Ishikawa (cell line): Measurements from ENCODE around the gene TMEM88.

Experiments
- CEBPB ChIP-seq: IDR thresholded peaks from 2 replicates; pipeline ENCODE4 v1.6.1; 2012
- CREB1 ChIP-seq: IDR thresholded peaks from 2 replicates; pipeline ENCODE4 v1.6.1; 2012; ENCODE audit warnings: low read depth
- EGR1 ChIP-seq: IDR thresholded peaks from 2 replicates; pipeline ENCODE4 v1.6.1; 2012
- EP300 ChIP-seq: IDR thresholded peaks from 2 replicates; pipeline ENCODE4 v1.6.1; 2012; ENCODE audit warnings: borderline replicate concordance
- FOXM1 ChIP-seq: IDR thresholded peaks from 2 replicates; pipeline ENCODE4 v1.6.1; 2012; ENCODE audit warnings: low read depth, borderline replicate concordance
- NFIC ChIP-seq: IDR thresholded peaks from 2 replicates; pipeline ENCODE4 v1.6.1; 2012
- RAD21 ChIP-seq: IDR thresholded peaks from 2 replicates; pipeline ENCODE4 v1.6.1; 2012; ENCODE audit warnings: low read depth
- TAF1 ChIP-seq: IDR thresholded peaks from 2 replicates; pipeline ENCODE4 v1.6.1; 2012; ENCODE audit warnings: low read depth, mild to moderate bottlenecking
- TCF12 ChIP-seq: IDR thresholded peaks from 2 replicates; pipeline ENCODE4 v1.6.1; 2012; ENCODE audit warnings: low read depth
- TEAD4 ChIP-seq: IDR thresholded peaks from 2 replicates; pipeline ENCODE4 v1.6.1; 2012
- YY1 ChIP-seq: IDR thresholded peaks from 2 replicates; pipeline ENCODE4 v1.6.1; 2012; ENCODE audit warnings: low read depth
- ZBTB7A ChIP-seq: IDR thresholded peaks from 2 replicates; pipeline ENCODE4 v1.6.1; 2012; ENCODE audit warnings: low read depth
- TF ChIP-seq, protein P1 (sequence below): IDR thresholded peaks from 2 replicates; pipeline ENCODE4 v1.6.1; 2012
- TF ChIP-seq, protein P2 (sequence below): IDR thresholded peaks from 2 replicates; pipeline ENCODE4 v1.6.1; 2012; ENCODE audit warnings: low read depth, mild to moderate bottlenecking
- TF ChIP-seq, protein P3 (sequence below): IDR thresholded peaks from 2 replicates; pipeline ENCODE4 v1.6.1; 2012

Gene TMEM88

DNA sequence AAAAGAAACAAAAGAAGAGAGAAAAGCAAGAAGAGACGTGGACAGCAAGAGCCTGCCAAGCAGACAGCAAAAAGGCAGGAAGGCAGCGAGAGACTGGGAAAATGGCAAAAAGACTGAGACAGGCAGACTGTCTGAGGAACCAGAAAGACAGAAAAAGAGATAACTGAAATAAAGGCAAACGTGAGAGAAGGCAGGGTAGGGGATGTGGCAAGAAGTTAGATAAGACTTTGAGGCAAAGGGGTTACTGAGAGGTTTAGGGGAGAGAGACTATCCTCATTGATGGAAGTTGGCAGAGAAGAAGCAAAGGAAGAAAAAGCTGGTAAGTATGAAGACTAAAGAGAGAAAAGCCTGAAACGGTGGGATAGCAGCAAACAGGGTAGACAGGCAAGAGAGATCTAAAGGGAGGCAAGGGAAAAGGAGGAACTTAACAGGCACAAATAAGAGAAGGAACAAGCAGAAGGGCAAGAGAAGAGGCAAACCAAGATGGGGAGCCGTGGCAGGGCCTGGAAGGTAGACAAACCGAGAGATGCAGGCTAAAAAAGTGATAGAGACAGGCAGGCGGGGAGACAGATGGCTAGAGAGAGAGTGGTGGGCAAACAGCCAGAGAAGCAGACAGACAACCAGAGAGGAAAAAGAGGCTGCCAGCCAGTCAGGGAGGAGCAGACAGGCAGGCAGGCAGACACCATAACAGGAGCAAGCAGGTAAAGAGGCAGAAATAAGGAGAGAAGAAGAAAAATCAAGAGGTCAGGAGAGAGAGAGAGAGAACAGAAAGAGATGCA, 26.6 kb downstream of the TMEM88 start:
- TF ChIP-seq RAD21 (no peak), NFIC (no peak), ZBTB7A (no peak), FOXM1 (no peak), CREB1 (no peak), TCF12 (no peak), TEAD4 (no peak), TAF1 (no peak)
- TF ChIP-seq, protein P1, sequence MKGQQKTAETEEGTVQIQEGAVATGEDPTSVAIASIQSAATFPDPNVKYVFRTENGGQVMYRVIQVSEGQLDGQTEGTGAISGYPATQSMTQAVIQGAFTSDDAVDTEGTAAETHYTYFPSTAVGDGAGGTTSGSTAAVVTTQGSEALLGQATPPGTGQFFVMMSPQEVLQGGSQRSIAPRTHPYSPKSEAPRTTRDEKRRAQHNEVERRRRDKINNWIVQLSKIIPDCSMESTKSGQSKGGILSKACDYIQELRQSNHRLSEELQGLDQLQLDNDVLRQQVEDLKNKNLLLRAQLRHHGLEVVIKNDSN: no peak
- TF ChIP-seq, protein P2, sequence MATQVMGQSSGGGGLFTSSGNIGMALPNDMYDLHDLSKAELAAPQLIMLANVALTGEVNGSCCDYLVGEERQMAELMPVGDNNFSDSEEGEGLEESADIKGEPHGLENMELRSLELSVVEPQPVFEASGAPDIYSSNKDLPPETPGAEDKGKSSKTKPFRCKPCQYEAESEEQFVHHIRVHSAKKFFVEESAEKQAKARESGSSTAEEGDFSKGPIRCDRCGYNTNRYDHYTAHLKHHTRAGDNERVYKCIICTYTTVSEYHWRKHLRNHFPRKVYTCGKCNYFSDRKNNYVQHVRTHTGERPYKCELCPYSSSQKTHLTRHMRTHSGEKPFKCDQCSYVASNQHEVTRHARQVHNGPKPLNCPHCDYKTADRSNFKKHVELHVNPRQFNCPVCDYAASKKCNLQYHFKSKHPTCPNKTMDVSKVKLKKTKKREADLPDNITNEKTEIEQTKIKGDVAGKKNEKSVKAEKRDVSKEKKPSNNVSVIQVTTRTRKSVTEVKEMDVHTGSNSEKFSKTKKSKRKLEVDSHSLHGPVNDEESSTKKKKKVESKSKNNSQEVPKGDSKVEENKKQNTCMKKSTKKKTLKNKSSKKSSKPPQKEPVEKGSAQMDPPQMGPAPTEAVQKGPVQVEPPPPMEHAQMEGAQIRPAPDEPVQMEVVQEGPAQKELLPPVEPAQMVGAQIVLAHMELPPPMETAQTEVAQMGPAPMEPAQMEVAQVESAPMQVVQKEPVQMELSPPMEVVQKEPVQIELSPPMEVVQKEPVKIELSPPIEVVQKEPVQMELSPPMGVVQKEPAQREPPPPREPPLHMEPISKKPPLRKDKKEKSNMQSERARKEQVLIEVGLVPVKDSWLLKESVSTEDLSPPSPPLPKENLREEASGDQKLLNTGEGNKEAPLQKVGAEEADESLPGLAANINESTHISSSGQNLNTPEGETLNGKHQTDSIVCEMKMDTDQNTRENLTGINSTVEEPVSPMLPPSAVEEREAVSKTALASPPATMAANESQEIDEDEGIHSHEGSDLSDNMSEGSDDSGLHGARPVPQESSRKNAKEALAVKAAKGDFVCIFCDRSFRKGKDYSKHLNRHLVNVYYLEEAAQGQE: no peak

DNA sequence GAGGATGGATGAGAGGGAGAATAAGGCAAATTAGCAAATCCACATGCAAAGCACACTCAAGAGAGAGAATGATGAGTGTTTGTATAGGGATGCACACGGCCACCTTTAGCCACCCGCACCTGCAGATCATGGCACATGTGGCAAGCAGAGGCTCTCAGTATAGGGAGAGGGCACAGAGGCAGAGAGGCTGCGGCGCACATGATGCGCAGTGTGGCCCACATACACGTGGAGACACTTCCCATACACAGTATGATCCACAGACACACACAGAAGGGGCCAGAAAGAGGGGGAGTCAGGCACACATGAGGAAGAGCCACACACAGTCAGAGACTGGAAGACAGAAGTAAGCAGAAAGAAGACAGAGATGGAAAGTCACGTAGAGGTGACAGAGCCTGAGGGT, 27.2 kb downstream of the TMEM88 start:
- no peak for TF ChIP-seq YY1
- no peak for TF ChIP-seq CEBPB
- TF ChIP-seq, protein P1: no peak
- TF ChIP-seq TEAD4: no peak
- TF ChIP-seq EP300: no peak
- no peak for TF ChIP-seq TAF1
- no peak for TF ChIP-seq EGR1
- TF ChIP-seq FOXM1: no peak
- TF ChIP-seq, protein P3, sequence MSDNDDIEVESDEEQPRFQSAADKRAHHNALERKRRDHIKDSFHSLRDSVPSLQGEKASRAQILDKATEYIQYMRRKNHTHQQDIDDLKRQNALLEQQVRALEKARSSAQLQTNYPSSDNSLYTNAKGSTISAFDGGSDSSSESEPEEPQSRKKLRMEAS: no peak
- no peak for TF ChIP-seq CREB1
- no peak for TF ChIP-seq ZBTB7A
- TF ChIP-seq, protein P2: no peak
- no peak for TF ChIP-seq TCF12
- no peak for TF ChIP-seq NFIC
- TF ChIP-seq RAD21: no peak

DNA sequence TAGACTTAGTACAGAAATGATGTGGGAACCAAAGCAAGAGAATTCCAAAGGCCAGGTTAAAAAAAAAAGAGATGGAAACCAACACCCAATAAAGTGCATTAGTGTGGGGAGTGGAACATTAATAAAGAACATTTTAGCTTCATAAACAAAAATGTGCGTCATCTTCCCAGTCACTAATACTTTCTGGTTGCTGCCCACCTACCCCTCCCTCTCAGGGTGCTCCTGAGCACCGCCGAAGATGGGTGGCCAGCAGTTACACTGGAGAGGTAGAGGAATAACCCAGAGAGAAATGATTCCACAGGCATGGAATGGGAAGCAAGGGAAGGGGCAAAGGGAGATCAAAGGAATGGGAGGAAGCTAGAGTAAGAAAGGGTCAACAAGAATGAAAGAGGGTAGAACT, 27.8 kb downstream of the TMEM88 start:
- TF ChIP-seq, protein P2: no peak
- TF ChIP-seq CREB1: no peak
- TF ChIP-seq NFIC: no peak
- no peak for TF ChIP-seq EGR1
- TF ChIP-seq, protein P1: no peak
- TF ChIP-seq CEBPB: no peak
- no peak for TF ChIP-seq RAD21
- TF ChIP-seq TEAD4: no peak
- TF ChIP-seq TAF1: no peak
- TF ChIP-seq EP300: no peak
- TF ChIP-seq, protein P3: no peak
- TF ChIP-seq YY1: no peak
- no peak for TF ChIP-seq FOXM1
- no peak for TF ChIP-seq TCF12
- TF ChIP-seq ZBTB7A: no peak
